GM23338 (cell line): ENCODE data around the gene S100A12. TPM values are rescaled to one million over a fixed set of nuclear protein-coding genes. Genes with fewer than 3 reads are reported as not detected.

Experiments
- ATAC-seq: fragments of 200-7000 bp; cut with Tn5 transposase; 3 replicates; pipeline ENCODE4 v1.9.1; 2020
- DNase-seq: peaks from one replicate; pipeline ENCODE4 v3.0.0-alpha.2; 2015; ENCODE audit warnings: low spot score
- H2AFZ ChIP-seq: fragments of 200-600 bp; sonication (generic); 2 replicates; pipeline ENCODE4 v1.8.0; 2016; ENCODE audit warnings: antibody characterized with exemption, mild to moderate bottlenecking, moderate library complexity
- H3F3A ChIP-seq: fragments of 200-600 bp; sonication (generic); replicated peaks from 2 replicates; pipeline ENCODE4 v1.8.0; 2017; ENCODE audit warnings: antibody characterized with exemption, mixed run types, low read depth
- H3K27ac ChIP-seq: fragments of 200-600 bp; sonication (generic); 2 replicates; pipeline ENCODE4 v1.6.1; 2016; ENCODE audit warnings: low read depth
- H3K27me3 ChIP-seq: fragments of 200-600 bp; sonication (generic); 2 replicates; pipeline ENCODE4 v1.8.0; 2016; ENCODE audit warnings: mild to moderate bottlenecking, mixed run types, moderate library complexity; ENCODE audit not compliant: insufficient read depth
- H3K36me3 ChIP-seq: fragments of 200-600 bp; sonication (generic); 2 replicates; pipeline ENCODE4 v1.8.0; 2016; ENCODE audit warnings: mild to moderate bottlenecking; ENCODE audit not compliant: insufficient read depth
- H3K4me1 ChIP-seq: fragments of 200-600 bp; sonication (generic); 2 replicates; pipeline ENCODE4 v1.8.0; 2016; ENCODE audit warnings: mild to moderate bottlenecking, moderate library complexity; ENCODE audit not compliant: insufficient read depth
- H3K4me2 ChIP-seq: fragments of 200-600 bp; sonication (generic); 2 replicates; pipeline ENCODE4 v1.7.1; 2017; ENCODE audit warnings: mixed run types
- H3K4me3 ChIP-seq: fragments of 200-600 bp; sonication (generic); 2 replicates; pipeline ENCODE4 v1.6.1; 2016; ENCODE audit warnings: mixed run types
- H3K79me2 ChIP-seq: fragments of 200-600 bp; sonication (generic); replicated peaks from 2 replicates; pipeline ENCODE4 v1.8.0; 2017; ENCODE audit warnings: mild to moderate bottlenecking; ENCODE audit not compliant: insufficient read depth
- H3K9me2 ChIP-seq: fragments of 200-600 bp; sonication (generic); 2 replicates; pipeline ENCODE4 v1.8.0; 2017; ENCODE audit not compliant: insufficient read depth
- H4K20me1 ChIP-seq: fragments of 200-600 bp; sonication (generic); replicated peaks from 2 replicates; pipeline ENCODE4 v1.8.0; 2017; ENCODE audit warnings: mild to moderate bottlenecking; ENCODE audit not compliant: insufficient read depth
- H3K27ac Mint-ChIP-seq: 2 replicates; pipeline ENCODE4 v1.8.0; 2020; ENCODE audit warnings: inconsistent platforms, mild to moderate bottlenecking, moderate library complexity, mixed read lengths
- H3K27me3 Mint-ChIP-seq: 3 replicates; pipeline ENCODE4 v1.8.0; 2022; ENCODE audit warnings: low read depth, mild to moderate bottlenecking, moderate library complexity, mixed read lengths, inconsistent platforms; ENCODE audit not compliant: insufficient read depth, poor library complexity
- H3K36me3 Mint-ChIP-seq: 3 replicates; pipeline ENCODE4 v1.8.0; 2021; ENCODE audit warnings: low read depth, mild to moderate bottlenecking, inconsistent platforms, moderate library complexity, mixed read lengths
- H3K4me1 Mint-ChIP-seq: 3 replicates; pipeline ENCODE4 v1.8.0; 2020; ENCODE audit warnings: mild to moderate bottlenecking, inconsistent platforms, mixed read lengths
- H3K4me3 Mint-ChIP-seq: 3 replicates; pipeline ENCODE4 v1.8.0; 2021; ENCODE audit warnings: moderate library complexity, mild to moderate bottlenecking, inconsistent platforms, mixed read lengths
- H3K9me3 Mint-ChIP-seq: 3 replicates; pipeline ENCODE4 v1.8.0; 2020; ENCODE audit warnings: moderate library complexity, mild to moderate bottlenecking, inconsistent platforms, mixed read lengths
- CTCF ChIP-seq, 2 experiments: fragments of 200-600 bp in 1 of 2; sonication (generic) in 1 of 2; conservative IDR thresholded peaks; 2 replicates each; pipeline versions ENCODE4 v1.5.1 to v1.6.1; 2016 to 2017; ENCODE audit warnings: antibody characterized with exemption in 2 of 2, low read depth in 2 of 2, mild to moderate bottlenecking in 2 of 2, moderate library complexity in 1 of 2
- EZH2 ChIP-seq: fragments of 200-600 bp; sonication (generic); IDR thresholded peaks from one replicate; pipeline ENCODE4 v1.8.0; 2017; ENCODE audit warnings: antibody characterized with exemption, mild to moderate bottlenecking, low read depth; ENCODE audit not compliant: unreplicated experiment
- EZH2phosphoT487 ChIP-seq: fragments of 200-600 bp; sonication (generic); IDR thresholded peaks from one replicate; pipeline ENCODE4 v1.8.1; 2018; ENCODE audit warnings: antibody characterized with exemption; ENCODE audit not compliant: unreplicated experiment
- NANOG ChIP-seq: IDR thresholded peaks from 2 replicates; pipeline ENCODE4 v1.6.1; 2016; ENCODE audit warnings: antibody characterized with exemption, borderline replicate concordance
- POLR2AphosphoS5 ChIP-seq: IDR thresholded peaks from 2 replicates; pipeline ENCODE4 v1.6.1; 2016; ENCODE audit warnings: antibody characterized with exemption, low read depth
- REST ChIP-seq: IDR thresholded peaks from one replicate; pipeline ENCODE4 v1.6.1; 2018; ENCODE audit warnings: antibody characterized with exemption; ENCODE audit not compliant: unreplicated experiment
- STAT1 ChIP-seq: IDR thresholded peaks from one replicate; pipeline ENCODE4 v1.6.1; 2016; ENCODE audit warnings: antibody characterized with exemption; ENCODE audit not compliant: unreplicated experiment
- ZNF114 ChIP-seq: fragments of 250-450 bp; sonication (Bioruptor Pico); IDR thresholded peaks from 2 replicates; pipeline ENCODE4 v1.5.0; 2020; ENCODE audit warnings: mild to moderate bottlenecking, moderate library complexity
- ZNF462 ChIP-seq: fragments of 250-450 bp; sonication (Bioruptor Pico); IDR thresholded peaks from 2 replicates; pipeline ENCODE4 v1.5.0; 2020; ENCODE audit warnings: mild to moderate bottlenecking, moderate library complexity
- polyA plus RNA-seq: library from polyadenylated mRNA; unstranded; fragments of >200 nt; fragmentation: Nextera tagmentation; extraction: Ambion mirVana; gene quantifications from 2 replicates; pipeline ENCODE4 v1.2.1, GENCODE V29; 2016
- total RNA-seq: library from RNA; depleted of rRNA; stranded (reverse); fragments of >200 nt; shearing (Covaris generic); gene quantifications from 2 replicates; pipeline ENCODE4 v1.2.3, GENCODE V29; 2014

Gene S100A12
- total and polyA plus RNA-seq, 2 experiments from 2014 or later, result not detected

- no peak for TF ChIP-seq ZNF462 (CRISPR knock-in tag)
- TF ChIP-seq EZH2, result no peak
- TF ChIP-seq CTCF (conservative IDR thresholded peaks at IDR 0.05; ENCODE audit: low read depth in 2 of 2), result no peak
Observed at GRCh38 chr1:153345187-153346076, 30.0 kb downstream of the S100A12 start (continued).

GRCh38 chr1:153344718-153345025, 30.7 kb downstream of the S100A12 start:
- Histone ChIP-seq H3K4me2 (no peak overlapping the region), H3K27me3 (no peaks in the 10 kb centered on the region), H2AFZ (no peak overlapping the region), H4K20me1 (no peaks in the 10 kb centered on the region), H3K79me2 (no peaks in the 10 kb centered on the region), H3K4me3 (no peak overlapping the region), H3K4me1 (no peaks in the 10 kb centered on the region), H3K9me2 (peaks cover 13% of the 10 kb centered on the region), H3K36me3 (no peaks in the 10 kb centered on the region), H3F3A (no peaks in the 10 kb centered on the region), H3K27ac (no peak overlapping the region)
- H3K9me3 Mint-ChIP-seq, result no peaks in the 10 kb centered on the region
- DNase-seq (no peak), ATAC-seq (no peak)
- peaks cover 8% of the 10 kb centered on the region for H3K27me3 Mint-ChIP-seq
- peaks cover 12% of the 10 kb centered on the region; the same call in 2 of the 3 replicates for H3K4me1 Mint-ChIP-seq
- no peak overlapping the region for H3K4me3 Mint-ChIP-seq
- H3K36me3 Mint-ChIP-seq, result no peaks in the 10 kb centered on the region
- no peak overlapping the region for H3K27ac Mint-ChIP-seq
- no peak for TF ChIP-seq CTCF (conservative IDR thresholded peaks at IDR 0.05; ENCODE audit: low read depth in 2 of 2)
- TF ChIP-seq EZH2phosphoT487, result no peak
- no peak for TF ChIP-seq STAT1
- no peak for TF ChIP-seq EZH2
- no peak for TF ChIP-seq NANOG
- TF ChIP-seq POLR2AphosphoS5, result no peak
- TF ChIP-seq REST, result no peak
- TF ChIP-seq ZNF114 (CRISPR knock-in tag), result no peak
